ENCODE measurements around the gene OR52B4.
"Not testable (repeated sequence)": the region's sequence is repeated elsewhere in the genome, so short reads cannot be mapped to it uniquely, and the experiment has no call there.

OR52B4 gene

GRCh38 chr11:4368286-4368685, at the start of gene OR52B4:
Gene OR52B4, minus strand, starts transcription at chr11:4368386. Its CDS starts 91 bp downstream, at chr11:4368295.
- H4K20me1 ChIP-seq (ENCODE audit: control insufficient read depth, insufficient read depth, low read depth, low read length): no peaks in the 10 kb centered on the region
- no peak within 1 kb of the TSS for H3K4me3 ChIP-seq (ENCODE audit: low read length)
- no peaks in the 10 kb centered on the region for H3K9me3 ChIP-seq (ENCODE audit: control insufficient read depth, insufficient read depth, low read length)
- TF ChIP-seq EZH2phosphoT487 (IDR thresholded peaks at IDR 0.05; ENCODE audit: borderline replicate concordance, low read length) (no peak), CTCF (IDR thresholded peaks at IDR 0.05; ENCODE audit: low read depth, low read length, poor library complexity, severe bottlenecking) (no peak)
- no peak within 1 kb of the TSS for H3K27ac ChIP-seq (ENCODE audit: low read depth, low read length)
- H3F3A ChIP-seq (ENCODE audit: control insufficient read depth, insufficient read depth): no peaks in the 10 kb centered on the region
- no peaks in the 10 kb centered on the region for H3K79me2 ChIP-seq (ENCODE audit: control insufficient read depth, low read length)
- no peaks in the 10 kb centered on the region for H3K9me2 ChIP-seq (replicated peaks; ENCODE audit: control insufficient read depth, low read length)
- H3K4me2 ChIP-seq (ENCODE audit: low read length): no peak within 1 kb of the TSS
- no peaks in the 10 kb centered on the region for H3K27me3 ChIP-seq (ENCODE audit: control insufficient read depth, low read length)
- H3K36me3 ChIP-seq (ENCODE audit: control insufficient read depth, low read length): no peaks in the 10 kb centered on the region
- H3K4me1 ChIP-seq (ENCODE audit: control insufficient read depth, low read length): no peaks in the 10 kb centered on the region

- H4K20me1 ChIP-seq (ENCODE audit: control insufficient read depth, insufficient read depth, low read depth, low read length): no peaks in the 10 kb centered on the region
- no peak overlapping the region for H3K4me3 ChIP-seq (ENCODE audit: low read length)
- H3K36me3 ChIP-seq (ENCODE audit: control insufficient read depth, low read length): no peaks in the 10 kb centered on the region
- H3K4me1 ChIP-seq (ENCODE audit: control insufficient read depth, low read length): no peaks in the 10 kb centered on the region
- no peaks in the 10 kb centered on the region; the same call in 1 of the 2 replicates for H3K27me3 ChIP-seq (ENCODE audit: control insufficient read depth, low read length)
- no peaks in the 10 kb centered on the region for H3K9me3 ChIP-seq (ENCODE audit: control insufficient read depth, insufficient read depth, low read length)
- H3K79me2 ChIP-seq (ENCODE audit: control insufficient read depth, low read length): no peaks in the 10 kb centered on the region
- TF ChIP-seq CTCF (IDR thresholded peaks at IDR 0.05; ENCODE audit: low read depth, low read length, poor library complexity, severe bottlenecking) (no peak), EZH2phosphoT487 (IDR thresholded peaks at IDR 0.05; ENCODE audit: borderline replicate concordance, low read length) (no peak)
- no peaks in the 10 kb centered on the region for H3K9me2 ChIP-seq (replicated peaks; ENCODE audit: control insufficient read depth, low read length)
- H3F3A ChIP-seq (ENCODE audit: control insufficient read depth, insufficient read depth): no peaks in the 10 kb centered on the region
- no peak overlapping the region for H3K27ac ChIP-seq (ENCODE audit: low read depth, low read length)
- no peak overlapping the region for H3K4me2 ChIP-seq (ENCODE audit: low read length)
These were observed 48.6 kb upstream of the OR52B4 start for GRCh38 chr11:4416816-4417215.

- Histone ChIP-seq H4K20me1 (ENCODE audit: control insufficient read depth, insufficient read depth, low read depth, low read length) (no peaks in the 10 kb centered on the region), H3K4me1 (ENCODE audit: control insufficient read depth, low read length) (no peaks in the 10 kb centered on the region), H3K36me3 (ENCODE audit: control insufficient read depth, low read length) (no peaks in the 10 kb centered on the region), H3K9me3 (ENCODE audit: control insufficient read depth, insufficient read depth, low read length) (no peaks in the 10 kb centered on the region), H3K27me3 (ENCODE audit: control insufficient read depth, low read length) (no peaks in the 10 kb centered on the region; the same call in 1 of the 2 replicates), H3F3A (ENCODE audit: control insufficient read depth, insufficient read depth) (no peaks in the 10 kb centered on the region), H3K4me2 (ENCODE audit: low read length) (no peak overlapping the region), H3K27ac (ENCODE audit: low read depth, low read length) (no peak overlapping the region), H3K79me2 (ENCODE audit: control insufficient read depth, low read length) (no peaks in the 10 kb centered on the region), H3K9me2 (replicated peaks; ENCODE audit: control insufficient read depth, low read length) (no peaks in the 10 kb centered on the region), H3K4me3 (ENCODE audit: low read length) (no peak overlapping the region)
- no peak for TF ChIP-seq EZH2phosphoT487 (IDR thresholded peaks at IDR 0.05; ENCODE audit: borderline replicate concordance, low read length)
- no peak for TF ChIP-seq CTCF (IDR thresholded peaks at IDR 0.05; ENCODE audit: low read depth, low read length, poor library complexity, severe bottlenecking)
These were observed 48.1 kb upstream of the OR52B4 start for GRCh38 chr11:4416306-4416705.

GRCh38 chr11:4406206-4406605, 38.0 kb upstream of the OR52B4 start:
- not testable (repeated sequence) for H3F3A ChIP-seq (ENCODE audit: control insufficient read depth, insufficient read depth); H3K9me2 ChIP-seq (replicated peaks; ENCODE audit: control insufficient read depth, low read length); H3K4me3 ChIP-seq (ENCODE audit: low read length); H3K79me2 ChIP-seq (ENCODE audit: control insufficient read depth, low read length); H3K4me2 ChIP-seq (ENCODE audit: low read length); H3K27ac ChIP-seq (ENCODE audit: low read depth, low read length); H3K9me3 ChIP-seq (ENCODE audit: control insufficient read depth, insufficient read depth, low read length); H3K36me3 ChIP-seq (ENCODE audit: control insufficient read depth, low read length); H3K27me3 ChIP-seq (ENCODE audit: control insufficient read depth, low read length); H4K20me1 ChIP-seq (ENCODE audit: control insufficient read depth, insufficient read depth, low read depth, low read length); H3K4me1 ChIP-seq (ENCODE audit: control insufficient read depth, low read length)

Measured in DOHH2 (cell line).